Stimulated activated CD4-positive, alpha-beta T cell treated with anti-CD3 and anti-CD28 coated beads, Interleukin-4, amount 100 ng/mL, for 48 hours (primary cell): Measurements from ENCODE around the gene TPRG1L.

Experiments
- DNase-seq, 2 donors: peaks; one replicate each; pipeline ENCODE4 v3.0.0-alpha.2; 2020; ENCODE audit warnings: low read depth in 2 of 2

TPRG1L gene

DNA sequence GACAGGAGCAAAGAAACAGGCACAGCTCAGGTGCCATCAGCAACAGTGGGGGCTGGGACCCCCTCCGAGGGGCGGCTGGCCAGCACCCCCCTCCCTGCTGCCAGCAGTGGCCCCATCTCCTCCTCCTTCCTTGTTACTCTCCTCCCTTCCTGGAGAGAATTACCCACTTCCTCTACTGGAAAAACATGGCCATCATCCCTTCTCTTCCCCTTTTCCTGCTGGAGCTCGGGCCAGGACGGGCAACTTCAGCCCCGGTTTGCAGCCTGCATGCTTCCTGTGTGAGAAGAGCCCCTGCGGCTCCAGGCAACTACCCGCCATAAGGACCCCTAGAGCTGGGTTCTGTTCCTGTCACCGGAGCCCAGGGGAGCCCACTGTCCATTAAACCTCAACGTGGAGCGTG, 31.1 kb upstream of the TPRG1L start:
- DNase-seq: no peak

DNA sequence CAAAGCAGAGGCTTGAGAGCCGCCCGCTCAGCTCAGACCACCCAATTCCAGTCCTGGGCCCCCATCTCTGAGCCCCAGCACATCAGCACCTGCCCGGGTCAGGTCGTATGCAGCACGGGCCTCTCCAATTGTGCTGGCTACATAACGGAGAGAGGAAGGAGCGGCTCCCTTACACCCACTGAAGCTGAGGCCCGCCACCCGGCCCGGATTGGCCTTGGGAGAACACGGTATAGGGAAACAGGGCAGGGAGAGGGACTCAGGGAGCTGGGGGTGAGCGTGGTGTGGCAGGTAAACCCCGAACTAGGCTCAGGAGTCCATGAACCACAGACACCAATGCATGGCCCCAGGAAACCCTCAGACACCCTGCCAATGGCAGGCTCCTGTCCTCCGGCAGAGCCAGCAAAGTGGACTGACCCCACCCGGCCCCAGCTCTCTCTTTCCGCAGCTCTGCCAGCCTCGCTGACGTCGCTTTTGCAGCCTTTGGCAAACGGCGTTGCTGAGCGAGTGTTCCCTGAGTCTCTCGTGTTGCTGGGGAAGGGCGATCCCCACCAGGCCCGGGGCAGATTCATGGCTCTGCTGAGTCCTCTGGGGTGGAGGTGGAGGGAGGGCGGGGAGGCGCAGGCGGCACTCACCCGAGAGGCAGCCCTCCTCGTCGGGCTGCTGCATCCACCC, 30.0 kb upstream of the TPRG1L start:
- DNase-seq: no peak

DNA sequence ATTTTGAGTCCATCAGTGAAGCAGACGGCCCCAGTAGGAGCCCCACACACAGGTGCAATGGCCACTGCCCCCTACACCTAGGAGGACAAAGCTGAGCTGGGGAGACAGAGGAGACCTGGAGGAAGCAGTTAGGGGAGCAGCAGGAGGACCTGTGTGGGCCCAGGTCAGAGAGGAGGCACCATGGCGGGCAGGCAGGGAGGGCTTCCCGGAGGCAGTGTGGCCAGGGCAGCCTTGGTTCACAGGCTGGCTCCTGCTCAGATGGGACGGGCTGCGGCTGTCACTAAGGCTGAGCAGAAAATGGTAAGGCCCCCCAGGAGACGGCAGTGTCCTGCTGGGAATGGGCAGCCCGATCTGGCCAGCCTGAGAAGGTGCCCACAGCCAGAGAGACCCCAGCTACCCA, 28.9 kb upstream of the TPRG1L start:
- DNase-seq: no peak

DNA sequence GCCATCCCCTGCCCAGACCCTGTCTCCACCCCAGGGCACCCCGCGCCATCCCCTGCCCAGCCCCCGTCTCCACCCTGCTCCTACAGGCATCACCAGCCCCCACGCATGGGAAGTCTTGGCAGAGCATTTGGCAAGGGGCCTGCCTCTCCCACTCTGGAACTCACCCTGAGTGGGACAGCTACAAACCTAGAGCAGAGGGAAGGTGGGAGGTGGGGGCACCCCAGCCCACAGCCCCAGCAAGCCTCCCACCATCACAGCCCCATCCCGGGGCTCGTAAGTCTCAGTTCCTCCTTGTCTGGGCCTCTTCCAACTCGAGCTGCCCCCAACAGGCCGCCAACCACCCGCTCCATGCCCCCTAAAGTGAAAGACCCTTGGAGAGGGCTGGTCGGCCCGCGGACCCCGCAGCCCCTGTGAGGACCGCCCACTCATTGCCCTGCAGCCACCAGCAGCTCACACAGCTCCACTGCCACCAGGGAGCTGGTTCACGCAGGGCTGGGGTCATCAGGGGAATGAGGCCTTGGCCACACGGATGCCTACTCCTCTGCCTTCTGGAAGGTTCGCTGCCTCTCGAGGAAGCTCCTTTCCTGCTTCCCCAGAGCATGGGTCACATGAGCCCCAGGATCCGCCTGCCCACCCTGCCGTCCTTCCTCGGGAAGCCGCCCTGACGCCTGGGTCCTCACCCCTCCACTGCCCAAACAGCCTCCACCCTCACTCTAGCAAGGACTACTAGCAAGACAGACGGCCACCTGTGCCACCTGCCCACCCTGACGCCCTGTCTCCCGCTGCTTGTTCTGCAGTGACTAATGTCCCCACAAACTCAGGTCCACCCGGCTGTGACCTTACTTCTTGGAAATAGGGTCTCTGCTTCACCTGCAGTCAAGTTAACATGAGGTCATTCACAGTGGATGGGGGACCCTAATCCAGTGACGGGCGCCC, 27.9 kb upstream of the TPRG1L start:
- no peak for DNase-seq

DNA sequence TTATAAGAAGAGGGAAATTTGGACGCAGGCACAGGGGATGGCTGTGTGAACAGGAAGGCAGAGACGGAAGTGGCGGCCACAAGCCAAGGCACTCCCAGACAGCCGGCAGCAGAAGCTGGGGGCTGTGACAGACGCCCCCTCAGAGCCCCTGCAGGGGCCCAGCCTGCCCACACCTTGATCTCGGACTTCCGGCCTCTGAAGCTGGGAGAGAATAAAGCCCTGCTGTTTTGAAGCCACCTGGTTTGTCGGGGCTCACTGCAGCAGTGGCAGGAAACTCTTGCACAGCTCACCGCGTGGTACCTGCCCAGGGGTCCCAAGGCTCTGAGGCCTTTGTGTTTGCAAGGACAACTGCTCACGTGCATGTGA, 27.2 kb upstream of the TPRG1L start:
- no peak for DNase-seq

DNA sequence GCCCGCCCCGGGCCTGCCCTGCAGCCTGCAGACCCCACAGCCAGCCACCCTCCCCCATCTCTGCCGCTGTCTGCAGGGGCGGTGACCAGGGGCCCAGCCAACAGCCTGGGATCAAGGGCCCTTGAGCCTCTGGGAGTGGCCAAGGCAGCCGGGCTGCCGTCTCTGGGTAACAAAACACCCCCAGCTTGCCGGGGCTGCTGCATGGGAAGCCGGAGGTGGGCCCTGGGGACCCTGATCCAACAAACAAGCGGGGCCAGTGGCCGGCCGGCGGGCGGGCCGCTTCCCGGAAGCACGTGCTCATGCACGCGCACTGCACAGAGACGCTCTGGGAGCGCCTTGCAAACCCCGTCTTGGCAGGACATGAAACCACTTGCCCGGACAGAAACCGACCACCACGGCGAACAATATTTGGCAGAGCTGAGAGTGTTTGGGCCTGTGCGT, 26.7 kb upstream of the TPRG1L start:
- no peak for DNase-seq

DNA sequence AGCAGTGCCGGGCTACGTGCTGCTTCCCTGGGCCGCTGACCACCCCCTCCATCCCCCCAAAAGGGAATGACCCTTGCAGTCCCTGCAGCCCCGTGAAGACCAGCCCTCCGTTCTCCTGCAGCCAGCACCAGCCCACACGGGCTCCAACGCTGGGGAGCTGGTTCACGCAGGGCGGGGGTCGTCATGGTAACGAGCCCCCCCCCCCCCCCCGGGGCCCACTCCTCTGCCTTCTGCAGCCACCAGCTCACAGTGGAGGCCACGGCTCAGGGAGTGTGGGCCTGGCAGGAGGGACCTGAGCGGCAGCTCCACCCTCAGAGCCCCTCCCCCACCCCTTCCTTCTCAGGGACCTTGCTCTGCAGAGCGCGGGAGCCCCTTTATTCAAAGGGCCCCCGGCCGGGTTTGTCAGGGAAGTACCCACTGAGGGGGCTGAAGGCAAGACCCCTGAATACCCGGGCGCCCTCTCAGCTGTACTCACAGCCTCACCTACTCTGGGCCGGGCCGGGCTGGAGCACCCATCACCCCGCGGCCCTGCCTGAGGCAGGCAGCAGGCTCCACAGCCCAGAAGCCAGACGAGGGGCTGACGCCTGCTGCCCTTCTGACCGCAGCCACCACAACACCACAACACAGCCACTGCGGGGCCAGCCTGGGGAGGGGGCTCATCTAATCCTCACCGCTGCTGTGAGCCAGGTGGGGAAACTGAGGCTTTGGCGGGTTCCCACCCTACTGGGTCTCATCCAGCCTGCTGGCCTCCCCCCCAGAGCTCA, 26.1 kb upstream of the TPRG1L start:
- DNase-seq: no peak

DNA sequence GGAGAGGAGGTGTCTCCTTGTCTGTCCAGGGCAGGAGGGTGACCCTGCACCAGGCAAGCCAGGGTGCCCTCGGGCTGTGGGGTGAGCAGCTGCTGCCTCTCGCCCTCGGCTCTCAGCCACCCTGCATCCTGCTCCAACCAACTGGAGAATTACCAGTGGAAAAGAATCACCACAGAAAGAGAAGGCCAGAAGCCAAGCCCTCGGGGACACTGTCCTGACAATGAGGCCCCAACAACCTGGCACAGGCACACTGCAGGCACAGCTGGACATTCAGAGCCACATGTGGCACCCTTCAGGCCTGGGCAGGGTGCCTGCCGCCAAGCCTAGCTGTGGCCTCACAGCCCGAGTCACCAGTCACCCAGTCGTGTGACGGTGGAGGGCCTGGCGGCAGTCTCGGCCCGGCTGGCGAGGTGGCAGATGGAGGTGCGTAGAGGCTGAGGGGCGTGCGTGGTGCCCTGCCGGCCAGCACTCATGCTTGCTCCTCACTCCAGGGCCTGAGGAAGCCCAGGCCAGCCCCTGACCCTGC, 25.5 kb upstream of the TPRG1L start:
- DNase-seq: no peak

DNA sequence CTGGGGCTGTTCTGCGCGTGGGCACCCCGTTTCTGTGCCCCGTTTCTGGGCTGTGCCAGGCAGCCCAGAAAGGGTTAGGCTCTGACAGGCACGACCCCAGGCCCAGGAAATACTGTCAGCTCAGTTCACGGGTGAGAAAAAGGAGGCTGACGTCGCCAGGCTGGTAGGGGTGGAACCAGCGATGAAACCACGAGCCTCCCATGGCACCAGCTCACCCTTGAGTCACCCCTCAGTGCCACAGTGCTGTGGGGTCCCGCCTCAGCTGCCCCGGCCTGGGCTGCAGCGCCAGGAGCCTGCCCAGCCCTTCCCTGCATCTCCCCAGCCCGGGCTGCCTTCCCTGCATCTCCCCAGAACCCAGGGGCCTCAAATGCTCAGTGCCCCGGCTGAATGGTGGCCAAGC, 25.0 kb upstream of the TPRG1L start:
- no peak for DNase-seq

DNA sequence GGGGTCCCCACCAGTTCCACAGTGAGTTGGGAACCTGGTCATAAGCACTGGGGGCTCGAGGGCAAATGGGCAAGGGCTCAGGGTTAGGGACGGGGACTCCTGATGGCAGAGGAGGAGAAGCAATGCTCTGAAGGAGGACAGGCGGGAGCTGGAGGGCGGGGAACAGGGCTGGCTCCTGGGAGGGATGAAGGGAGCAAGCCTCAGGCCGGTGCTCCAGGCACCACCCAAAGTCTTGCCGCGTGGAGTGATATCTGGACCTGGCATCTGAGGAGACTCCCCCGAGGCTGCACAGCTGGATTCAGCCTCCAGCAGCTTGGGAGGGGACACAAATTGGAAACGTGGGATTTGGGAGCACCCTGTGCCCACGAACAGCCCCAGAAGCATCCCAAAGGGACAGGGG, 24.5 kb upstream of the TPRG1L start:
- DNase-seq: no peak

DNA sequence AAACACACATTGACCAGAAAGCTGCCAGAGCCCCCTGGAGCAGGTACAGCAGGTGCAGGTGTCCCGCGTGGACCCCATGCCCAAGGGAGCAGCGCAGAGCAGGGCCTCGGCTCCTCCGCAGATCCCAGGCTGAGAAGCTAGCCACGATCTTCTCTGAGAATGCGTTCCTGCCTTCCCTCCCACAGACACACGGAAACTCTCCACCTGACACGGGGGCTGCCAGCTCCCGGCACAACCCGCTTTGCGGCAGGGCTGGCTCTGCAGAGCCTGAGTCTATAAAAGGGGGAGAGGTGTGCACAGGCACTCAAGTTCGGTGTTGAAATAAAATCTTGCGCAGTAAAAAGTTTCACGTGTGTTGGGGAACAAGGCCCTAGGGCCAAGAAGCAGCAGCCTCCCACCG, 23.1 kb upstream of the TPRG1L start:
- DNase-seq: no peak

DNA sequence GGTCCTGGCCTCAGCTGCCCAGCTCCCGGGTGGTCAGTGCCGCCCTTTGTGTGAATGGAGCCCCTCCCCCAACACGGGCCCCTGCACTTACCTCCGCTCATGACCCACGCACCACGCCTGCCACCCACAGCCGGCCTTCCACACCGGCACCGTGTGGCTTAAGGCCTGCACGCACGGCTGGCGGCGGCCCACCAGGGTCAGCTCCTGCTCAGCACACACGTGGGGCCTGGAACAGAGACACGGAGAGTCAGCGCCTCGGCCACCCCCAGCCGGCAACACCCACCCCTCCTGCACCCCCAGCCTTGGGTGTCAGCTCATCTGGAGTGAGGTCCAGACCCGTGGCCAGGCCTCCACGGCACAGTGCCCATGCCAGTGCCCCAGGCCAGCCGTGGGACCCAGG, 22.4 kb upstream of the TPRG1L start:
- no peak for DNase-seq

DNA sequence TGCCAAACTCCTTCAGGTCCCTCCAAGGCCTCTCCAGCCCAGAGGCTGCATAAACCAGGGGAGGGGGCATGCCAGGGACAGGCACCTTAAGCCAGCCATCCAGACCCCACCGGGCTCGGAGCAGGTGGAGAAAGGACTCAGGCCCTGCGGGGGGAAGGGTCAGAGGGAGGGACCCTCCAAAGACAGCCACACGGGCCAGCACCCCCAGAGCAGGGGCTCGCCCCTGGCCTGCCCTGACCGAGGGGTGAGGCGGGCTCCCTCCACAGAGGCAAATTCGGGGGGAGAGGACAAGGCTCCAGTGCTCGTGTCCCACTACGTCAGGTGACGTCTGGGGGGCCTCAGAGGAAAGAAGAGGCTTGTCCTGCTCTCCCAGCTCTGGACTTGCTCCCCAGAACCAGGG, 21.7 kb upstream of the TPRG1L start:
- no peak for DNase-seq

DNA sequence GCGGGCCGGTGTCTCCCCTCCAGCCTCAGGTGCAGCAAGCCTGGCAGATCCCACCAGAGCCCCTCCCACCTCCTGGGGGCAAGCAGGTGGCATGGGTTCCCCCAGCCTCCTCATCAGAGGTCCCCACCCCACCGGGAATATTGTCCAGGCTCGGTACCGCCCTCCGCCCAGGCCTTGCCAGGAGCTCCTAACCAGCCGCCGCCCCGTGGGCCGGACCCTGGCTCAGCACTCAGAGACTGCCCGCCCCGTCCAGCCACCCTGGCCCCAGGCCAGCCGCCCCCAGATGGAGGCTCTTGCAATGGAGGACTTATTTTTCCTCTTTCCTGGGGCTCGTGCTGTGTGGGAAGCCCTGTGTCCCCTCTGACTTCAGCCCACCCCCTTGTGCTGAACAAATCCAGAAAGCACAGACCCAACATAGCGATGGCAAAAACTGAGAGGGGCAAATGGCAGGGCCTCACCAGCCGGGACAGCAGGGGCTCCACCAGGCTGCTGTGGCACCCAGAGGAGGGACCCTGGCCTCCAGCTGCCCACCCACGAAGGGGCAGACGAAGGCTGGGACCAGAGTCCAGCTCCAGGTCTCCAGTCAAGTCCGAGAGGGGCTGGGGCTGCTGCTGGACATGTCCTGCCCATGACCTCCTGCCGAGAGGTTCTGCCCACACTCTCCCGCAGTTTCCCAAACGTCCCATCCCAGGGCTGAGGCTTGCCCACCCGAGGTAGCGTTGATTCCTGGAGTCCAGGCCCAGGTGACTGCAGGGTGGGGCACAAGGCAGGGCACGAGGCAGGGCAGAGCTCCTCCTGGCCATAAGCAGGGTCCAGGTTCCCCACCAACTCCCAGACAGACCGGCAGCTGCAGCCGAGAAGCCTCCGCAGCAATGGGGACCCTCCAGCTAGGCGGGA, 21.0 kb upstream of the TPRG1L start:
- no peak for DNase-seq

DNA sequence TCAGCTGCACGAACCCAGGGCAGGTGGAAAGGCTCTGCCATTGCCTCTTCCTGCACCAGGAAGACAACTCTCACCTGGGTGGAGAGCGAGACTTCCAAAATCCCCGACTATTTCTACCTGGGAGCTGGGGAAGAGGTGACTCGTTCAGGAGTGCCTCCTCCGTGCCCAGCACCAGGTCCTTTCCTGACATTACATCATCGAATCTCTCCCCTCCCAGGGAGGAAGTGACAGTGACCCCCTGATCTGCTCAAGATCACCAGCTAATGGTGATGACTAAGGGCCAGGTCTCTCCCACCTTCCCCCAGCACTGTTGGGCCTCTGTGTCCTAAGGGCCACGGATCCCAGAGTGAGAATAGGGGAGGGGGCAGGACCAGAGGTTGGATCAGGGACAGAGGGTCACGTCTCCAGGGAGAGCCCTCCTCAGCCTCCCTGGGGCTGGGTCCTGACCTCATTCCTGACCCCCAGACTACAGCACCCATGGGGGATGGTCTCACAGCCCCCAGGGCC, 20.3 kb upstream of the TPRG1L start:
- no peak for DNase-seq

DNA sequence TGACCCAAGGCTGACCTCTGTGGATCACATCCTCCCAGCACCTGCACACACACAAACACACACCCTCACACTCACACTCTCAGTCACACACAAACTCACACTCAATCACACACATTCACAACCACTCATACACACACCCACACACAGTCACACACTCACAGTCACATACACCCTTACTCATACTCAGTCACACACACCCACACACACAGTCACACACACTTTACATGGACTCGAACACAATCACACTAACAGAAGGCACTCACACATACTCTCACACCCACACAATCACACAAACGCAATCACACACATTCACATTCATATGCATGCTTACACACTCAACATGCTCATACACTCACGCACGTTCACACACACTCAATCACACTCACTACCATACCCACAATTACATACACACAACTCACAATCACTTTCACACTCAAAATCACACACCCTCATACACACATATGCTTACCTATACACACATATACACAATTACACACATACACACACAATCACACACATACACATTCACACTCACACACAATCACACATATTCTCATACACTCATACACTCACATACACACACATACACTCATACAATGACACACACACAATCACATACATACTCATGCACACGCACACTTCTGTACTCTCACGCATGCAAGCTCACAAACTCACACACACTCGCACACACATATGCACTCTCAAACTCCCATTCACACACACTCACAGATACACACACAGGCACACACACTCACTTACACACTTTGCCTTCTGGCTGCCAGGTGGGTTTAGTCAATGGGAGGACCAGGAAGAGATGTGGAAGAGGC, 19.6 kb upstream of the TPRG1L start:
- no peak for DNase-seq

DNA sequence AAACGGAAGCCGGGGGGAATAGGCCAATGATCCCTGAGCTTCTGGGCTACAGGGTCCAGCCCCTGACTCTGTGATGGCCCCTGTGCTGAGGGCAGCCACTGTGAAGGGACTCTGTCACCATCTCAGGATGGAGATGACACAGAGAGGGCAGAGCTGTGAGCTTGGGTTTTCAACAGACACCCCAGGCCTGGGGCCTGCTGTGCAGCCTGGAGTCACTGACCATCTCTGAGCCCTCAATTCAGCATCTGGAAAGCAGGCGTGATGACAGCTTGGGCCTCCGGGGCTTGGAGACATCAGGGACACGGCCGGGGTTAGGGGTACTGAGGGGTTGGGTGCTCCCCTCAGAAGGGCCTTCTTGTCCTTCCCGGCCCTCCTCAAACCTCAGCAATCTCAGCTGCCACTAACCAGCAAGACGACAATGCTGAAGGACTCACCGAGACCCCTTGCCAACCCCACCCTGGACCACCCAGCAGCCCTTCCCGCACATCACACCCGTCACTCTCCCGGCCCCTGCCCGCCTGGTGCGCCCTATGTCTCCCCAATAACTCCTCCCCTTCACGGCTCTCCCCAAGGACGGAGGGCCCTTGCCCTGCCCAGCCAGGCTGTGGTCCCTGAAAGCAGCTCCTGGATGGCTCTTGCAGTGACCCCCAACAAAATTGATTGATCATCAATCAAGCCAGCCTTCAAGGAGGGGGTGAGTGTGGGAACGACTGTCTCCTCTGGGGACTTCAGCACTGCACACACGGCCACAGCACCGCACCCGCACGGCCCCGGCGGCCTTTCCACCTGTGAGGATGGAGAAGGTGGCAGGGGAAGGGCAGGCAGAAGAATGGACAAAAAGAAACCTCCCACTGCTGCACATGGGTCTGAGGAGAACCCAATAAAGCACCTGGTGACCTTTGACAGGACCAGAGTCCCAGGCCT, 17.8 kb upstream of the TPRG1L start:
- DNase-seq: no peak

DNA sequence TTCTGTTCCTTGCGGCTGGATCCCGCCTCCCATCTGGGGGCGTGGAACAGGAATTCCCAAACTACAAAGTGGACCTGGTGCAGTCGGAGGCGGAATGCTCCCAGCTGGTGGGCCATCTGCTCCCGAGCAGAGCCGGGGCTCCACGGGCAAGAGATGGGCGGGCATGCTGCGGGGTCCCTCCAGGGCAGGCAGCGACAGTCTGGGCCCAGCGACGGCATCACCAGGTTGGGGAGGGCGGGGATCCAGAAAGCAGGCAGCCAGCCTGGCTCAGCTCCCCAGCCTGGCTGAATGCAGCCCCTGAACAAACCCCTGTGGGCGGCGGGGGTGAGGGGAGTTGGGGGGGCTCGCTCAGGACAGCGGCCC, 17.1 kb upstream of the TPRG1L start:
- DNase-seq: no peak

DNA sequence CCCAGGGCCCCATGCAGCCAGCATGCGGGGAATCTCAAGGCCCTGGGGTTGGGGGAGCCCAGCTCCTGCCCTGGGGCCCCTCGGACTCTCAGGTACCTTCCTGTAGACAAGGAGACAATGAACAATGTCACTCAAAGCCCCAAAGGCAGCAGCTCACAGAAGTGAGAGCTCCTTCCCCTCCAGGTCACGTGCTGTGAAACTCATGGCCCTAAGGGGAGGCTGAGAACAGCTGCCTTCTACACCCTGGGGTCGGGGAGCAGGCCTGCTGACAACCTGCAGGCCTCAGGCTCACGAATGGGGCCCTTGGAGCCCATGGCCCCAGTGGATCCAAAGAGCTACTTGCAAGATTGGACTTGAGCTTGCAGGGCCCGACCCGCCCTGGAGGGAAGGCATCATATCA, 16.7 kb upstream of the TPRG1L start:
- DNase-seq: no peak
